GM19239 (cell line): ENCODE measurements around the gene NUDT16L1.

Experiments used
- DNase-seq: peaks from one replicate; pipeline ENCODE4 v3.0.0; 2011; ENCODE audit warnings: low spot score; ENCODE audit not compliant: insufficient read length
- FAIRE-seq: peaks from 2 replicates; lab custom pipeline; 2011; peaks lifted over from hg19 to GRCh38; lab: Jason Lieb, UNC

The NUDT16L1 gene

DNA sequence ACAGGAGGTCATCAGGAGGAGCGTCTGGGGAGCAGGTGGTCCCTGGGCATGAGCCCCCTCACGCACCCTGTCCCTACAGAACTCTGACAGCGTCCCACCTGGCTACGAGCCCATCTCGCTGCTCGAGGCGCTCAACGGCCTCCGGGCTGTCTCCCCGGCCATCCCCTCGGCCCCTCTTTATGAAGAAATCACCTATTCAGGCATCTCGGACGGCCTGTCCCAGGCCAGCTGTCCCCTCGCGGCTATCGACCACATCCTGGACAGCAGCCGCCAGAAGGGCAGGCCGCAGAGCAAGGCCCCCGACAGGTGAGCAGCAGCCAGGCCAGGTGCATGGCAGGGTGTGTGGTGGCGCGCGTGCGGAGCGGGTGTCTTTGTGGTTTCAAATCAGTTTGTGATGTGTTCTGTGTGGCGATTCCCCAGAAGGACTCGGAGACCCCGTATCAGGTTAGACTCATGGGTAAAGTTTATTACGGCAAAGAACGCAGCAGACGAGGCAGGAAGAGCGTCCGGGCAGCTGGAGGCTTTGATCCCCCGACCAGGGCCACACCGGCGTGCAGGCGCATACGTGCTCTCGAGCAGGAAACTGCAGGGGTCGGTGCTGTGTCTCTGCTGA is 11.8 kb upstream of the NUDT16L1 start:
- DNase-seq (no peak), FAIRE-seq (no peak)

GRCh38 chr16:4682084-4682591 is 11.2 kb upstream of the NUDT16L1 start:
- DNase-seq: no peak
- FAIRE-seq: no peak

DNA sequence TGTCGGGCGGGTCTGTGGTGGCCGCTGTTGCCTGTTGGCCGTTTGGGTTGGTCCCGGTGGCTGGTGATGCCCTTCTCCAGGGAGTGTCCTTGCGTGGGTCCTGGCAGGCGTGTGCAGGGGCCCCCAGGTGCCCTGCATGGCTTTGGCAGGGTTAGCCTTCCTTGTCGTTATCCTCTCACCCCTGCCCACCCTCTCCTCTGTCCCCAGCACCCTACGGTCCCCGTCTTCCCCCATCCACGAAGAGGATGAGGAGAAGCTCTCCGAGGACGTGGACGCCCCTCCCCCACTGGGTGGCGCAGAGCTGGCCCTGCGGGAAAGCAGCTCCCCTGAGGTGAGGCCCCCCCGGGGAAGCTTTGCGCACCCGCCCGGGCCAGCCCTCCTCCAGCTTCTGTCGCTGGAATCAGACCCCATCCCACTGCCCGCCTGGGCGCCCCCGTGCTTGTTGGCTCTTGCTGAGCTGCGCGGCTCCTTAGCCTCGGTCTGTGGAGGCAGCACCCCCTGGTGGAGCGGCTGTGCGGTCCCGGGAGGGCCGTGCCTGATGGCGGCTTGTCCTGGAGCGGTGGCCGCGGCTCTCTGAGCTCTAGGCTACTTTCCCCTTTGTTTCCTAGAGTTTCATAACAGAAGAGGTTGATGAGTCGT is 10.6 kb upstream of the NUDT16L1 start:
- DNase-seq: no peak
- FAIRE-seq: no peak

DNA sequence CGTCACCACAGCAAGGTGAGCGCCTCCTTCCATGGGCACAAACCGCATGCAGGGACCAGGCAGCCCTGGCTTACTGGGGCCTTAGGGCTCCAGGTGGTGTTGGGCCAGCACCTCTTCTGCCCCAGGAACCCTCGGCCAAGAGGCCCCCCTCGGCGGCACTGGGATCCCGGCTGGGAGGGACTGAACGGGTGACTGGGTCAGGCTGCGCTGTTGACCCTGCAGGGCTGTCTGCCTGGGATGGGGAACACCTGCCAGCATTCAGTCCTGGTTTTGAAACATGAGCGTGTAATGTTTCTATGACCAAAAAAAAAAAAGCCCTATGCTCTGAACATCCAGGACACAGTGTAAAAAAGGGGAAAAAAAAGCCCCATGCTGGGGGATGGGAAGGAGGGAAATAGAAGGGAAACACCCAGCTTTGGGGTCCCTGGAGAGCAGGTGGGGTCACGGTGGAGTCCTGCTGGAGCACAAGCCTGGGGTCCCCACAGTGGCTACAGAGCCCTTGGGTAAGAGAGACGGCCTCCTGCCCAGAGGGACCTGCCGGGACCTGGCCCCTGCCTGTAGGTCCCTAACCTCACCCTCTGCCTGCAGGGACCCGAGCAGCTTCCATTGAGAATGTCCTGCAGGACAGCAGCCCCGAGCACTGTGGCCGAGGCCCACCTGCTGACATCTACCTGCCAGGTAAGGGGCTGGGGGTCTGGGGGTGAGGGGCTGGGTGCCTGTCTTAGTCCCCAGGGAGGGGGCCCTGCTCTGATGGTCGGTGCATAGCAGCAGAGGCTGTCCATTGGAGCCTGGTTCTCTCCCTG is 9.9 kb upstream of the NUDT16L1 start:
- FAIRE-seq (no peak), DNase-seq (no peak)

DNA sequence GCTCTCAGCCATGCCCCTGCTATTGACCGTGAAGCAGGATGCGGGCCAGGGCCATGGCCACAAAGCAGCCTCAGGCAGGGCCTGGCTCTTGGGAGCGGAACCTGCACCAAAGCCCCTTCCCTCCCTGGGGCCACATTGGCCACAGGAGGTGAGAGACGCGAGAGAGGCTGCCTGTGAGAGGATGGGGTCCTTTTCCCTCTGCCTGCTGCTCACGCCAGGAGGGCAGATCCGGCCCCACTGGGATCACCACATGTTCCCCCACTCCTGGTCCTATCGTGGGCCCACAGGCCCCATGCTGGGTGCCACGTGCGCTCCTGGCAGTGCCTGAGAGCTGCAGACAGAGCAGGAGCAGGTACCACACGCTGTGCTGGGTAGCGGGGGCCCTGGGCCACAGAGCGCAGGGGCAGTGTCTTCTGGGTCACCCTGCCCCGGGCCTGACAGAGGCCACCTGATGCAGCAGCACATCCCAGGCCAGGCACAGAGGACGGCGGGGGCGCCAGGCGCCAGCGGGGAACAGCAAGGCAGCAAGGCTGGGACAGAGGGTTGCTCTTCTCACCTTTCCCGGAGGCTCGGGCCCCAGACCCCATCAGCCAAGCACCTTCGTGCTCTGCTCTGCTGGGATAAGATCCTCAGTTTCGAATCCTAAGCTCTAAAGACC is 9.2 kb upstream of the NUDT16L1 start:
- DNase-seq (no peak), FAIRE-seq (no peak)

DNA sequence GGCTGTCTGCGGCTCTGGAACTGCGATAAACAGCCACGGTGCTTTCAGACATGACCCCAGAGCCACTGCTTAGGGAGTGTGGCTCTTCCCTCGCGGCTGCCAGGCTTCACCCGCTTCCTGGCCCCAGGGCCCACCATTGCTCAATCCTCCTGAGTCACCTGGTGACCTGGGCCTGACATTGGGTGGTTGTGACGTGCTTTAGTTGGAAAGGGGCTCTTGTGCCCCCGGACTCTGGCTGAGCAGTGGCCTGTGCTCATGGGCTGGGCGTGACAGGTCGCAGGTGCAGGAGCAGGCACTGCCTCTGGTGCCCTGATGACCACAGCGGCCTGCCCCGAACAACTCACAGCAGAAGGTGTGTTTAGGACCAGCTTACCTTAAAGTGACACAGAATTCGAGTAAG is 8.6 kb upstream of the NUDT16L1 start:
- FAIRE-seq: no peak
- no peak for DNase-seq

DNA sequence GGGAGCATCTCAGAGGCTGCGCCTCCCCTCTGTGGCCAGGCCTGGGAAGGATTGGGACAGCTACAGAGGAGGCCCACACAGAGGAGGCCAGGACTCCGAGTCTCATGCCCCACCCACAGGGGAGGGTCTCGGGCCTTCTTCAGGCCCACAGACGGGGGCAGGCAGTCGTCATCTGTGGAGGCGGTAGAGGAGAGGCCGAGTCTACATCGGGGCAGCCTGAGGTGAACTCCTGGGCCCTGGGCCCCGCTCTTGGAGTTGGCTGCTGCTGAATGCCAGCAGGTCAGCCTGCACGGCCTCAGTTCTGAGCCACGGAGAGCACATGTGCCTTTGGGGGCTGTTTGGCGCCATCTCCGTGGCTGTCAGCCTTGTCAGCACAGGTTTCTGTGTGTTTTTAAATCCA is 8.1 kb upstream of the NUDT16L1 start:
- no peak for DNase-seq
- no peak for FAIRE-seq

GRCh38 chr16:4685776-4686496 is 7.4 kb upstream of the NUDT16L1 start:
- DNase-seq (no peak), FAIRE-seq (no peak)

DNA sequence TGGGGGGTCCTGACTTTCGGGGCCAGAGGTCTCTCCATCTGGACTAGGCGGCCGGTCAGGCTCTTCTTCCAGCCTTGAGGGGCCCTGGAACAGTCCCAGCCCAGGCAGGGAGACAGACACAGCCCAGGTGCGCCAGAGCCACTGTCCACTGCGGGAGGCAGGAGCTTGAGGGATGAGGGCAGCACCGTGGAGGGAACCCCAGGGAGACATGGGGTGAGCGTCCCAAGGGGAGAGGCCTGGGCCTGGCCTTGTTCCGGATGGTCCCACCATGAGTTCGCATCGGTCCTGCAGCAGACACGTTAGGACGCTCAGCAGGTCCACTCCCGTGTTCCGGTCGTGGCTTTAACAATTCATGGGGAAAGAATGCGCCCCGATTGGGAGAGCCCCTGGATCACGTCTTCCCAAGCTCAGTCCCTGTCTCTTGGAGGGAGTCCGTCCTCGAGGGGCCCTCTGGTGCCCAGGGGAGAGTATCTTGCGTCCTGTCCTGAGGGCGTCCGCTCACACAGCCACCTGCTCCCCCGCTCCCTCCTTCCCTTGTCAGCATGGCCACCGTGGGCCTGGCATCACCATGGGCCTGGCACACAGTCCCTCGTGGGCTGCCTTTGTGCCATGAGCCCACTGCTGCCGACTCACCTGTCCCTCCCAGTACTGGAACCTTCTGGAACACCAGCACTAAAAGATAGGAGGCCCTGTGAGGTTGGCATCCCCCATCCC is 6.7 kb upstream of the NUDT16L1 start:
- FAIRE-seq: no peak

GRCh38 chr16:4687416-4687815 is 5.9 kb upstream of the NUDT16L1 start:
- no peak for FAIRE-seq
- no peak for DNase-seq

More for the DNA sequence above, 6.7 kb upstream of the NUDT16L1 start:
- DNase-seq: no peak

GRCh38 chr16:4687946-4688673 is 5.3 kb upstream of the NUDT16L1 start:
- no peak for FAIRE-seq
- DNase-seq: no peak

DNA sequence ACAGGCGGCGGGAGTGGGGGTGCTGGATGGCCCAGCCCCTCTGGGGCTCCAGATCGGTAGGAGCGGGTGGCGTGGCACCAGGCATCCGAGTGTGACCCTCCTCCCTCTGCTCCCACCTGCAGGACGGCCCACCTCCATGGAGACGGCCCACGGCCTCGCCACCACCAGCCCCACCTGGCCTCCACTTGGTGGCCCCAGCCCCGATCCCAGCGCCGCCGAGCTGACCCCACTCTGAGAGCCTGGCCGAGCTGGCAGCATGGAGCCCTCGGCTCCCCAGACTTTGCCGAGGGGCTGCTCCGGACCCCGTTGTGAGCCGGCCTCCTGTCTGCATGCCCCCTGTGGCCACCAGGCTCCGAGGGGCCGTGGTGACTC is 4.7 kb upstream of the NUDT16L1 start:
- DNase-seq (no peak), FAIRE-seq (no peak)

GRCh38 chr16:4689091-4689671 is 4.2 kb upstream of the NUDT16L1 start:
- FAIRE-seq (no peak), DNase-seq (no peak)

DNA sequence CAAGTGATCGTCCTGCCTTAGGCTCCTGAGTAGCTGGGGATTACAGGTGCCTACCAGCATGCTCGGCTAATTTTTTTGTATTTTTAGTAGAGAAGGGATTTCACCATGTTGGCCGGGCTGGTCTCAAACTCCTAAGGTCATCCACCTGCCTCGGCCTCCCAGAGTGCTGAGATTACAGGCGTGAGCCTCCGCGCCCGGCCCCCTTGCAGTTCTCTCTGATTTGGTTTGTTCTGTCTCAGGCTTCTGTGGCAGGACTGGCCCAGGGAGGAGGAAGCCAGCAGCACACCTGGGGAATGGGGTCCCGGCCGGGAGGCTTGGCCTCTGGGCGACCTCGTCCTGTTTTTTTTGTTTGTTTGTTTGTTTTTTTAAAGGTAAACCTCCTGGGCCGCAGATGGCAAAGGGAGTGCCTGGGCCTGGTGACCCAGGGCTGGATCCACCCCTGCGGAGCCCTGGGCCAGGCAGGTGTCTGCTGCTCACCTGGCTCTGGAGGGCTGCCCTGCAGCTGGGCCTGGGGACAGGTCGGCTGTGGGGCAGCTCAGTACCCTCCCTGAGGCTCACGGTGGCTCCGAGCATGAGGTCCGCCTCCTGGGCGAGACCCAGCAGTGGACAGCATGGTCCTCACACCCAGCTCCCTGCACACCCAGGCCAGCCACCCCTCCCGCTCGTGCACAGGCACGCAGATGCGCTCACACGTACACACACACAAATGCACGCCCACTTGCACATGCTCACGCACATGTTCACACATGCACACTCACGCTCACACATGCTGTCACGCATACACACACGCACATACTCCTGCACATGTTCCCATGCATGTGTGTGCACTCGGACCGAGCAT is 3.3 kb upstream of the NUDT16L1 start:
- no peak for DNase-seq
- FAIRE-seq: no peak

- no peak for DNase-seq
- no peak for FAIRE-seq
Measured at GRCh38 chr16:4690946-4691665, 2.3 kb upstream of the NUDT16L1 start.

DNA sequence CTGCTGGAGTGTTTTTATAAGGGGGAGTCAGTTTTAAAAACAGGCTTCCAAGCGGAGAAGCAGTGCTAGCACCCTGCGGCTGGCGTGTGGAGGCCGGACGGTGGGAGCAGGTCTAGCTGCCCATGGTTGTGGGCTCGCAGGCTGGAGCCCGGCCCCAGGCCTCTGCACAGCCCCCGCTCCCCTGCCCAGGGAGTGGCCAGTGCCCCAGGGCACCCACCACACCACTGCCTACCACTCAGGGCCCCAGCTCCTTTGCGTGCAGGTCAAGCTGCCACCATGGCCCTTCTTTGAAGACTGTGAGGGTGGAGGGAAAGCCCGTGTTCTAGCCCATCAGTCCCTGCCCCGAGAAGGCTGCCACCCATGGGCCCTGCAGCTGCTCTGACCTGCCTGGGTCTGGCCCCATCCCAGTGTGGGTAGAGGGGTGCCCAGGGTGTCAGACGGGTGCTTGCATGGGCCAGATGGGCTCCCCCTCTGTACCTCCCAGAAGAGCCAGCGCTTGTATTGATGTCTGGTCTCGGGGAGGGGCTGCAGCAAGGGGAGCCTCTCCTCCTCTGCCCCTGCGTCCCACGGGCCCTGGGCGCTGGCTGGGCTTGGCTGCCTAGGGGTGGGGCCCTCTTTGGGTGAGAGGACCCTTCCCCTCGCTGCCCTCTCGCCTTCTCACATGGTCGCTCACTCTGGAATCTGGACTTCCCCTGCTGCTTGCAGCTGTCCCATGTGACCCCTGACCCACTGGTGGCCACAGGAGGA is 1.5 kb upstream of the NUDT16L1 start:
- FAIRE-seq: no peak
- DNase-seq: no peak
